ENCODE results near the gene SYMPK.
"Not testable (repeated sequence)": the region's sequence is repeated elsewhere in the genome, so short reads cannot be mapped to it uniquely, and the experiment has no call there.

SYMPK gene

DNA sequence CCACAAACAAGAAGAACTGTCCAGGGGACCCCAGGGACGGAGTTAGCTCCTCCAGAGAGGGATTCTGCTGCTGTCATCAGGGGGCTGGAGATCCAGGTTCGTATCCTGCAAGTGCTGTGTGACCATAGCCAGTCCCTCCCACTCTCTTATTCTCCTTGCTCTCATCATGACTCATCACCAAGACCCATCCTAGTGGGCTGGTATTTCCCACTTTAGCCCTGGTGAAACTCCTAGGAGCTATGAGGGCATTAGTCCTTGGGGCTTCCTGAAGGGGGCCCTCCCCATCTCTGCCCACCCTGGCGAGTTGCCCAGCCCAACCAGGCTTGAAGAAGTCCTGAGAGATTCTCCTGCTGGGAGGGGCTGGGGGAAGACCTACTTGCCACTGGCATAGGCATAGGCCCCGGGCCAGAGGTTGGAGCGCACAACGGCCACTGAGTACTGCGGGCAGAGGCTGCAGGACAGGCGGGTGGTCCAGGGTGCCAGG, 62.8 kb downstream of the SYMPK start:
- no peak for DNase-seq

DNA sequence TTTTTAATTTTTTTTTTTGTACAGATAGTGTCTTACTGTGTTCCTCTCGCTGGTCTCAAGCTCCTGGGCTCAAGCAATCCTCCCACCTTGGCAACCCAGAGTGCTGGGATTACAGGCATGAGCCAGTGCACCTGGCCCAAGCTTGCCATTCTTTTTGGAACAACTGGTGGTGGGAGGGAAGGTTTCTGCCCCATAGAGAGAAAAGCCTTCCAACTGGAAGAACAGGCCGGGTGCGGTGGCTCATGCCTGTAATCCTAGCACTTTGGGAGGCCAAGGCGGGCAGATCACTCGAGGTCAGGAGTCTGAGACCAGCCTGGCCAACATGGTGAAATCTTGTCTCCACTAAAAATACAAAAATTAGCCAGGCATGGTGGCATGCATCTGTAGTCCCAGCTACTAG, 63.4 kb downstream of the SYMPK start:
- DNase-seq, result not testable (repeated sequence)

DNA sequence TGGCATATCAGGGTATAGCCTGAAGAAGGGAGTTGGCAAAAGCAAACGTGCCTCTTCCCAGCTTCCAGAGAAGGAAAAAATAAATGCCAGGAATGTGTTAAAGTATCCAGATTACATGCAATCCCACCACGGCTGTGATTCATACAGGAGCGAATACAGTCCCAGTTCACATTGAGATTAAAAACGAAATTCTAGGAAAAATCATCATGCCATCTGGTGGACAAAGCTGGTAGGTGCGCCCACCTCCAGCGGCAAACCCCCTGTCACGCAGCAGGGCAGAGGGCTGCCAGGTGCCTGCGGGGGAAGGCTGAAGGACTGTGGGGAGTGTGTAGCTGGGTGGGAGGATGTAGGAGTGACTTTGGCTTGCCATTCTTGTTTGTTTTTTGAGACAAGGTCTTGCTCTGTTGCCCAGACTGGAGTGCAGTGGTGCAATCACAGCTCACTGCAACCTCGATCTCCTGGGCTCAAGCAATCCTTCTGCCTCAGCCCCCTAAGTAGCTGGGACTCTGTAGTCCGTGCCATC, 63.9 kb downstream of the SYMPK start:
- no peak for DNase-seq

DNA sequence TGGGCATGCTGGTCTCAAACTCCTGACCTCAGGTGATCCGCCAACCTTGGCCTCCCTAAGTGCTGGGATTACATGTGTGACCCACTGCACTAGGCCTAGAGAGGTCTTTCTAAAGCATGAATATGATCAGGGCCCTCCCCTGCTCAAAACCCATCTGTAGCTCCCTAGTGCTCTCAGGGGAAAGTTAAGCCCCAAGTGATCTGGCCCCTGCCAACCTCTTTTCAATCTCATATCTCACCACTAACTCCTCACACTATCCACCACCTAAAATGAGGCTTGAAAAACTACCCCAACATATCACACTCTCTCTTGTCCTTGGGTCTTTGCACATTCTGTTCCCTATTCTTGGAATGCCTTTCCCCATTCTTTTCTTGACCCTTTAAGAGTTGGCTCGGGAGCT, 68.3 kb downstream of the SYMPK start:
- no peak for DNase-seq

DNA sequence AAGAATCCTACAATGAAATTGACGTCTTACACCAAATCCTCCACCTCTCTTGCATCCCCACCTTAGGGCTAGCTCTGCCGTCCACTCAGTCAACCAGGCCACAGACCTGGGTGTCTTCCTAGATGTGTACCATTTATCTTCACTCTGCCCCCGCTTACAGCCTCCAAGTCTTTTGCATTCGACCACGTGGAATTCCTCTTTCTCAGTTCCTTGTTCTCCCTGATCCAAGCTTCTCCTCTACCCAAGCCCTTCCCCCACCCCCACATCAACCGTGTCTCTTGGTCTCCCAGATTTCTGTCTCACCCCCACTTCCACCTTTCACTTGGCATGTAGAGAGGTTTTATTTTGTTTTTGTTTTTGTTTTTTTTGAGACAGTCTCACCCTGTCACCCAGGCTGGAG, 69.1 kb downstream of the SYMPK start:
- no peak for DNase-seq

DNA sequence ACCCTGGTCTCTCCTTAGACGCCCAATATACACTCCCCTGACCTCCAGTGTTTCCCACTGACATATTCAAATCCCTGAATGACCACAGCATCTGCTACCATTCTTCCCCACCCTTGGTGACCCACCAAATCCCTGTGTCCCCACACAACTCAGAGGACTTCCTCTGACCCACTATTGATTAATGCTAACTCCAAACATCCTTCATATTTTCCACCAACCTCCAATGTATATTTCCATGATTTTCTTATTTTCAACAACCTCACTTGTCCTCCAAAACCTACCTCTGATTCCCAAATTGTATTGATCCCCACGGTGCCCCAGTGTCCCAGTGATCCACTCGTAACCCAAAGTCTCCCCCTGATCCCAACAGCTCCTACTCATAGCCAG, 69.8 kb downstream of the SYMPK start:
- DNase-seq, result no peak

DNA sequence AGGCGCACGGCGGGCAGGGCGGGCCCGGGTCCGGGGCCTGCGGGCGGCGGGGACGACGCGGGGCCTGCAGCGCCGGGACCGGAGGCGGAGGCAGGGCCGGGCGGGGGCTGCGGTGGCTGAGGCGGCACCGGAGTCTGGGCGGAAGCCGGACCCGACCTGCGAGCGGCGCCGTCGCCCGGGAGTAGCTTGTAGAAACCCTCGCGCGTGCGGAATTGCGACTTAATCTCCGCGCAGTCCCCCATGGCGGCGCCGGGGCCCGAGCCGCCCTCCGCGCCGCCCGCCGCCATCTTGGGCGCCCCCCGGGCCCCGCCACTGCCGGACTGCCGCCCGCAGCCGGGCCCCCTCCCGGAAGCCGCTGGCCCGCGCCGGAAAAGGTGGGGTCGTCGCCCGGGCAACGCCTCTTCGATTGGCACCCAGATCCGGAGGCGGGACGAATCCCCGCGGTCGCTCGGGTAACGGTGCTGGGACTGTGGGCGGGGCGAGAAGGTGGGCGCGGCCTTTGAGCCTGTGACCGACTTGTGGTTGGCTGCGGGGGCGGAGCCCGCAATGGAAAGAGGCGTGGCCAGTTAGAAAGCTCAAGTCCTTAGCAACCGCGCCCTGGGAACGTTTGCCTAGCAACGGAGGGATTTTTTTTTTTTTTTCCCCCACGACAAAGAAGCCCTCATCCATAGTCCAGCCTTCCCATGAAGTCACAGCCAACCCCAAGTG, 70.3 kb downstream of the SYMPK start, which contains the start of gene DMWD:
Gene DMWD, minus strand, starts transcription at position 376 of the 708 bp plus-strand sequence. Its CDS starts 89 bp downstream, at position 287.
- peak; percentile 48 for DNase-seq

DNA sequence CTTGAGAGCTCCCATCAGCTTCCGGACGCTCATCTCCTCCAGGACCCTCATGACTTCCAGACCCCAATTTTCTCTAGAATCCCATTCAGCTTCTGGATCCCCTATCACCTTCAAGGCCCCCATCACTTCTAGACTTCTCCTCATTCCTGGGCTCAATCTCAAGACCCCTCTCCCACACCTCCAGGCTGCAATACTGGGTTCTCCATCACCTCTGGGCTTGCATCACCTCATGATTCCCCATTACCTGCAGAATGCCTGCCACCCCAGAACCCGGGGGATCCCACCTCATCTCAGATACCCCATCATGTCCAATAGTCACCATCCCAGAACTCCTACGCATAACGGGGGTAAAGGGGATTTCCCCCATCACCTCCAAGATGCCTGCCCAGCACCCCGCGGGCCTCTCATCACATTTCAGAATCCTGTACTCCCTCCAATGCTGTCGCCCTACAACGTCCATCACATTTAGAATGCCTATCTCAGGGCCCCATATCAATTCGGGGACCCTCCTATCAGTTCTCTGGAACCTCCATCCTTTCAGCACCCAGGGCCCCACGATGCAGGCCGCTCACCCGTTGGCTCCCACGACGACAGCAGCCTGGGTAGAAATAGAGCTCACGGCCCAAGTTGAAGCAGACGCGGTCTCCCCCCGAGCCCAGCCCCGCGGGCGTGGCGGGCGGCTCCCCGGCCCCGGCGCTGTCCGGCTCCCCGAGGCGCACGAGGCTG, 71.0 kb downstream of the SYMPK start:
- DNase-seq, result no peak

DNA sequence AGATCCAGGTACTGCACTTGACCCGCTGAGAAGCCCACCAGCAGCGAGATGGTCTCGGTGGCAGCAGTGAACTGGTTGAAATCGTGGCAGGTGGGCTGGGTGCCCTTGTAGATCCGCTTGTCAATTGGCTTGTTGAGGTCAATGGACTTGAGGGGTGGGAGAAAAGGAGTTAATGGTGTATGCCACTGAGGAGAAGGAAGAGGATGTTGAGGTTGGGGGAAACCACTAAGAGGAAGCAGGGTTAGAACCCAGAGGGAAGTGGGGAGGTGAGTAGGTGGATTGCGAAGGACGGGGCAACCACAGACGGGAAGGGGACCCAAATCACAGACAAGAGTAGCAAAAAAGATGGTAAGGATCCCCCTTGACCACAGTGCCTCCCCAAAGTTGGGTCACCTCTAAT, 72.0 kb downstream of the SYMPK start:
- DNase-seq, result no peak

DNA sequence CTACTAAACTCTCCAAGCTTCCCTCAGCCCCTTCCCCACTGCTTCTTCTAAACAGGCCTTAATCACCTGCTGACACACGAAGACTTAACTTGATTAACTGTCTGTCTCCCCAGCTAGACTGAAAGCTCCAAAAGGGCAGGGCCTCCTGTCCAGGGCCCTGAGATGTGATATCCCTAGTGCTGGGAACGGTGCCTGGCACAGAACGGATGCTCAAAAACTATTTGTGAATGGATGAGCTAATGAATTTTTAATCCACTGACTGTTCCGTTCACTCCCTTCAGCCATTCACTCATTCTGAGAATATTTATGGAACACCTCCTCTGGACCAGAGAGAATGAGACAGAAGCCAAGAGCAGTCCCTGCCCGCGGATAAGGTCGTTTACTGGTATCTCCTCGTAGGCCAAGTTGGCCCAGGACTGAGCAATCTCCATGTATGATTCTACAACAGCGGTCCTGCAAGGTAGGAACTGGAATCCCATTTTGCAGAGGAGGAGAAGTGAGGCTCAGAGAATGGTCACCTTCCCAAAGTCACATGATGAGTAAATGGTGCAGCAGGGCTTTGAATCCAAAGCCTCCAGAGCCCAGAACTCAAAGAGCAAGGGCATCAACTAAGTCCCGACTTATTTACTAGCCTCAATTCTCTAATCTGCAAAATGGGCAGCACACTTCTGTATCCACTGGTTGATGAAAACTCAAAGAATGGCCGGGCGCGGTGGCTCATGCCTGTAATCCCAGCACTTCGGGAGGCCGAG, 73.7 kb downstream of the SYMPK start:
- no peak for DNase-seq

DNA sequence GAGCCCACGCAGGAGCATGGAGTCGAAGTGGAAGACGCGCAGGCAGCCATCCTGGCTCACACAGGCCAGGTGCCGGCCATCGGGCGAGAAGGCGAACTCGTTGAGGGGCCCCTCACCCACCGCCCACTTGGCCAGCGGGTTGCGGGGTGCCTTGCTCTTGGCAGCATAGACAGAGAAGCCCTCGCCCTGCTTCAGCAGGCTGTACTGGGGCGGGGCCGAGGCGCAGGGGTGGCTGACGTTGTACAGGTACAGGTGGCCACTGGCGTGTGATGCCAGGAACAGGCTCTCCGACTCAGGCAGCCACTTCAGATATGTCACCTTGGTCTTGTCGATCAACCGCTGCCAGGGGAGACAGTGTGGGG, 76.4 kb downstream of the SYMPK start:
- no peak for DNase-seq

DNA sequence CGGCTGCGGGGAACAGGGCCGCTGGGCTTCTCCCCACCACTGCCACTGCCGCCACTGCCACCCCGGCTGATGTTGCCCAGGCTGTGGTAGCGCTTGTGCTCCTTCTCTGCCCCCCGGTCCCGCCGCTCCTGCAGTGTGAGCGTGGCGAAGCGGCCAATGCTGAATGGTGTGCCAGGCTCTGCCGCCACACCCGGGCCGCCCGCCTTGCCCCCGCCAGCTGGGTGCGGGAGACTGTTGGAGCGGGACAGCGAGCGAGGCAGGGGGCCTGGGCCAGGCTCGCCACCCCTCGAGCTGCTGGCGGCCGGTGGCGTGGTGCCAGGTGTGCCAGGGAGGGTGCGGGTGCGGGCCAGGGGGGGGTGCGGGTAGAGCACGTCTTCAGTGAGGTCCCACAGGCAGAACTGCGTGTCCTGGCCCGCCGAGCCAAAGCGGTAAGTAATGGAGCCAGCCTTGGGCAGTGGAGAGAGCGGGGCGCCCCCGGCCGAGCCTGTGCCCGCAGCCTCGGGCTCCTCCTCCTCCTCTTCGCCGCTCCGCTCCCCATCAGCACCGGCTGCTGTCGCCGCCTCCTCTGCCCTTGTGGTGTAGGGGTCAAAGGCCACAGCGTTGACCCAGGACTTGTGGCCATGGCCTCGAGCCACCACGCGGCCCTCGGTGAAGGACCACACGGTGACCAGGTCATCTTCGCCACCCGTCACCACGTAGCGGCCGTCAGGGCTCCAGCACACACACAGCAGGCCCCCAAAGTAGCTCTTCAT, 77.0 kb downstream of the SYMPK start:
- DNase-seq, result no peak

DNA sequence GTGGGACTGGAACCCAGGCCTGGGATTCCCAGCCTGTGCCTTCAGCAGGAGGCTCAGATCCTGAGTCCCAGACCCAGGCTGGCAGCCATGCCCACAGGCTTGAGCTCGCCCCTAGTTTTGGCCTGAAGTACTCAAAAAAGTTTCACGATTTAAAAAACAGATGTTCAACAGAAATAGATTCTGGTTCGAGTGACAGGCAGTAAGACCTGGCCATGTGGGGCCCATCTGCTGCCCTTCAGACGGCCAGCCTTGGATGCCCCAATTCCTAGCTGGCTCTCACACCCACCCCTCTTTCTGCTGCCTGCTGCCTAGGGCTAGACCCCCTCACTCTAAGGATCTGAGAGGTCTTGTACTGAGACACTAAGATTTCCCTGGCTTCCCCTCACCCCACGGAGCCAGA, 77.8 kb downstream of the SYMPK start:
- no peak for DNase-seq

DNA sequence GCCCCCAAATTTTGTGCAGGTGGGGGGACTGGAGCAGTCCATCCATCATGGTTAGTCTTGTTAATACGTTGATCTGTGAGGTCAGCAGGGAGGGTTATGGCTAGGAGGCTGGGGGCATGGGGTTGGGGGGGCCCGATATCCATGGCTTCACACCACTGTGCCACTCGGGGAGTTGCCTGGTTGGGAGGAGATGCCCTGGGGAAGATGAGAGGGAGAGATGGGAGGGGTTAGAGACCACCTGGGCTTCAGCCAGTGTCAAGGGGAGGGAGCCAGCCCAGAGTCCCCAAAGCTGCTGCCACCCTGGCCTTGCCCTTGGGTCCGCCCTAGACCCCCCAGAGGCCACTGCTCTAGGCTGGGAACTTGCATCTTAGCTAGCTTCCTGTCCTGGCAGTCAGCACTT, 78.9 kb downstream of the SYMPK start:
- DNase-seq, result no peak

DNA sequence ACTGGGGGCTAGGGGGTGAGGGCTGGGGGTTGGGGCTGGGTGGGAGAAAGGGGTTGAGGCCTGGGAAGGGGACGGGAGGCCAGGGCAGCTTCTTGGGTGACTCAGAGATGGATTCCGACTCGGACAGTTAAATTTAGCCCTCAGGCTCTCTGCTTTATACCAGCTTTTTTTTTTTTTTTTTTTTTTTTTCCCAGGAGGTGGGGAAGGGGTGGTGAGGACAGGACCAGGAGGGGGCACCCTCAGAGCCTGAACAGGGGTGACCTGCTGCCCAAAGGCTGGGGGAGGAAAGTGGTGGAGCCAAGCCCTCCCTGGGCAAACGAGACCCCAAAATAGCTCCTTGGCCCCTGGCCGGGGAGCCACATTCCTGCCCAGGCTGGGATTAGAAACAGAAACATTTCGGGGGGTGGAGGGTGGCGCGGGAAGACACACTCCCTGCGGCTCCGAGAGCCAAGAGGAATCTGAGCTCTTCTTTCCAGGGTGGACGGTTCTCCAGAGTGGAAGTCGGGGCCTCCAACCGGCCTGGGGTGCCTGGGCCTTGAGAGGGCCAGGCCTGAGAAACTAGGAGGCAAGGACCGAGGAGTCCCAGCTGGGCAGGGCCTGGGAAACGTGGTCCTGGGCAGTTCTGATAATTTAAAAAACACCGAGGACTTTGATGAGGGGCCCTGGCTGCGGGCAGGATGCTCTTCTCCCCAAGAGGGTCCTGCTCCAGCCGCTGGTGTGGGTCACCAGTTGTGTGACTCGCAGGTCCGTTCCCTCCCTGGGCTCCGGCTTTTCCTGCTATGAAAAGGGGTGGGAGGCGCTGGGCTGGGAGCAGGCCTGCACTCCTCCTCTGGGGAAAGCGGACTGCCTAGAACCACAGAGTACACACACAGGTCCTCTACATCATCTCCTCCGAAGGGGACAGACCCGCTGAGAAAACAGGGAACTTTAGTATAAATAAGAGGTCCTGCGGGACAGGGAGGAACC, 79.8 kb downstream of the SYMPK start:
- DNase-seq, result no peak

DNA sequence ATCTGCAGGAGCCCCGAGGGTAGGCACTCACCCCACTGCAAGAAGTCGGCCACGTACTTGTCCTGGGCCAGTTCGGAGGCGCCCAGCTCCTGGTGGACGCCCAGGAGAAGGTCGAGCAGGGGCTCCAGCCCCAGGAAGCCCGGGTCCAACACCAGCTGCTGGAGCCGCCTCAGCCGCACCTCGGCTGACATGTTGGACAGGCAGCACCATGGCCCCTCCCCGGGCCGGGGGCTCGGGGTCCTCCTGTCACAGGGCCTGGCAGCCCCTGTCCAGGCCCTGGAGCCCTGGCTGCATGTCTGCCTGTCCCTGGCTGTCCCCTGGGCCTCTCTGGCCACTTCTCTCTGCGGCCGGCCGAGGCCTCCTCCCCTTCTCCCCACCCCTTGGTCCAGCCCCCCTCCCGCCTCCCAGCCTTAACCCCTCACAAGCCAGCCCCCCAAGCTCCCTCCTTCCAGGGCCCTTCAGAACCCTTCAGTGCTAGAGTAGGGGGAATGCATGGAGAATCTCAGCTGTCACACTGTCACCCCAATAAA, 80.7 kb downstream of the SYMPK start, which contains the start of gene DMPK:
Gene DMPK, minus strand, starts transcription at position 329 of the 530 bp plus-strand sequence. Its CDS starts 138 bp downstream, at position 191.
- no peak for DNase-seq

DNA sequence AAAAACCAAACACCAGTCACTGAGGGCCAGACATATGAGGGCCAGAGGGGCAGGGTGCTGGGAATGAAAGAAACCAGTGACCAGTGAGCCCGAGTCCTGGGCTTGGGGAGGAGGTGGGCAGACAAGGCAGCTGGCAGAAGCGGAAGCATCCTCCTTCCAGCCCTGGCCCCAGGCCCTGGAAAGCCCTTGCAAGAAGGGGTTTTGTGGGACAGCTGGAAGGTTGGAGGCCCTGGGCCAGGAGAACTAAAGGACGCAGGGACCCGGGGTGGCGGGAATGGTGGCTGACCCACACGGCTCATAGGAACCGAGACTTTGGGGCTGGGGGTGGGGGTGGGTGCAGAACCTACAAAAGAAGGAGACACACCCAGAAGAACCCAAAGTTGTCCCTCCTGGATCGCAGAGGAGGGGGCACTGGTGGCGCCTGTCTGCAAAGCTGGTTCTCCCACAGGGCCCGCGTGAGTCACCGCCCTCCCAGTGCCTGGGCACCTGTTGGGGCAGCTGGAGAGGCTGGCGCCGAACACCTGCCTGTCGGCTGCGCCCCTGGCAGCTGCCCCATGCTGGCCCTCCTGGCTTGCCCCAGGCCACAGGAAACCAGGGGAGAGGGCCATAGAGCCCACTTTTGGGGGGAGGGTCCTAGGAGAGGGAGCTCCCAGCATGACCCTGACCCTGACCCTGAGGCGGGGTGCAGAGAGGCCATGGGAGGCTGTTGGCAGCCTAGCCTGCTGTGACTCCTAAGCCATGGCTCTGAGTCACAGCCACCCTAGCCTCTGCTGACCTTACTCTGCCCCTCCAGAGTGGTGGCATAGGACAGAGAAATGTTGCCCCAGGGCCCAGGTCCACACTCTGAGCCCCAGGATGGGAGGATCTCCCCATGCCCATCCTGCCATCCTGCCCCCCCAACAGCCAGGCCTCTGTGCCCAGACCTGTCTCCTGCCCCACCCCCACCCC, 81.5 kb downstream of the SYMPK start:
- DNase-seq, result no peak

DNA sequence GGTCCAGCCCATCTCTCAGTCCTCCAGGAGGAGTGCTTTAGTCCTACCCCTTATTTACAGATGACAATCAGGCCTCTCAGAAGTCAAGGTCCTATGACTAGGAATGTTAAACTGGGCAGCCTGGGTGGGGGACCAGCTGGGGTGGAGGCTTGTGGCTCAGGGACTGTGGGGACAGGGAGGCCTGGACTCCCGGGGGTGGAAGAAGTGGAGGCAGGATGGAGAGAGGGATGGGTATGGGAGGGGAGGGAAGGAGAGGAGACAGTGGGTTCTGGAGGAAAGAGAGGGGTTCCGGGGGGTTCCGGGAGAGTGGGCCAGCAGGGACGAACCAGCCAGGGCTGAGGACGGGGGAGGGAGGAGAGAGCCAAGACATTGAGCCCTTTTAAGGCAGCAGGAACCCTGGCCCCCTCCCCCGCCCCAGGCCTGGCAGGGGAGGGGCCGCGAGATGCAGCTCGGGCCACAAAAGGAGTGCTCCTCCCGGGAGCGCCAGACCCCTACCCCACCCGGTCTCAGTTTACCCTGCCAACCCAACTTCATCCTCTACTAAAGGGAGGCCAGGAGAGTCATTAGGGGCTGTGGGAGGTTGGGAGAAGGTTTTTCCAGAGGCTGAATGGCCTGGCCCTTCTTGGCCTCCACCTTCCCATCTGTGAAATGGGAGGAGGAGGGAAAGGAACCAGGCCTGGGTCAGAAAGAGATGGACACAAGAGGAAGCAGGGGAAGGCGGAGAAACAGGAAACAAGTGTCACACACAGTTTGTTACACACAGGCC, 82.3 kb downstream of the SYMPK start:
- DNase-seq, result no peak

DNA sequence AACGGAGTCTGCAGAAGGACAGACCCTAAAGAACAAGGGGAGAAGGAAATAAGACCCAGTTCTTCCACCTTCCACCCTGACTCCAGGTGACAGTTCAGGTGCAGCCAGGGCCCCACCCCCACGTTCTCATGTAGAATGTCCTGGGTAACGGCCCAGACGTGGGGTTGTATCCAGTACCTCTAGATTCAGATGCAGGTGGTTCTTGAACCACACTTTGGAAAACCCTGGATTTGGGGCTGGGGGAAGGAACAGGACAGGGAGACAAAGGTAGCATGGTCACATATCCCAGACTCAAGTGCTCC, 82.8 kb downstream of the SYMPK start:
- DNase-seq, result no peak

All from NCI-H524 treated with DMSO at 0.1 percent for 48 hours (cell line).